ENCODE data around the gene KCNB1.

The KCNB1 gene

DNA sequence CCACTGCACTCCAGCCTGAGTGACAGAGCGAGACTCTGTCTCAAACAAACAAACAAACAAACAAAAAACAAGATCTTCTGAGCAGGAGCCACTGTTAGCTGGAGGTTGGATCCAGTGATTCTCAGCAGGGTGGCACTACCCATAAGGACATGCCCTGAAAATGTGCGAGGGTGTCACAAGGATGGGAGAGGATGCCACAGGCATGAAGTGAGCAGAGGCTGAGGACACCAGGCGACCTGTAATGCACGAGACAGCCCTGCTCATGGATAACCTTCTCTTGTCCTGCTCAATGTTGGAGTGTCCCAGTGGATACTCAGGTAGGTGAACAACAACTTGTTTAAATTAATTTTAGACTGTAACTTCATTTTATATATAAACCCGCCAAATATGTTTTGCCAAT is 76.8 kb downstream of the KCNB1 start:
- DNase-seq = no peak

DNA sequence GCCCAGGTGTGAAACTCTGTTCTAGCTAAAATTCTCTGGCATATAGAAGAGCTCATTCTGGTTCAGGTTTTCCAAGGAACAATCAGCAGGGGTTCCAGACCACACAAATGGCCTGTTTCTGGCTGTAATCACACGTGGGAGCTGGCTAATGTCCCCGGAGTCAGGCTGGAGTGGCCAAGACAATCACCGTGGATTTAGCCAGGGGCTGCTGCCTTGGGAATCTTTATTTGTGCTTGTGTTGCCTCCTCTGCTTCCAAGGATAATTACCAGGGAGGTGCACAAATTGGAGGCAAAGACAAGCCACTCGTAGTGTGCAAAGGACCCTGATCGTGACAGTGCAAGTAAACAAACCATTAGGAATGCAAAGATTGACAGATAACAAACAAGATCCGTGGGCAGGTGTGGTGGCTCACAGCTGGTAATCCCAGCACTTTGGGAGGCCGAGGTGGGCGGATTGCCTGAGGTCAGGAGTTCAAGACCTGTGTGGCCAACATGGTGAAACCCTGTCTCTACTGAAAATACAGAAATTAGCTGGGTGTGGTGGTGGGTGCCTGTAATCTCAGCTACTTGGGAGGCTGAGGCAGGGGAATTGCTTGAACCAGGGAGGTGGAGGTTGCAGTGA is 77.3 kb downstream of the KCNB1 start:
- no peak for DNase-seq

DNA sequence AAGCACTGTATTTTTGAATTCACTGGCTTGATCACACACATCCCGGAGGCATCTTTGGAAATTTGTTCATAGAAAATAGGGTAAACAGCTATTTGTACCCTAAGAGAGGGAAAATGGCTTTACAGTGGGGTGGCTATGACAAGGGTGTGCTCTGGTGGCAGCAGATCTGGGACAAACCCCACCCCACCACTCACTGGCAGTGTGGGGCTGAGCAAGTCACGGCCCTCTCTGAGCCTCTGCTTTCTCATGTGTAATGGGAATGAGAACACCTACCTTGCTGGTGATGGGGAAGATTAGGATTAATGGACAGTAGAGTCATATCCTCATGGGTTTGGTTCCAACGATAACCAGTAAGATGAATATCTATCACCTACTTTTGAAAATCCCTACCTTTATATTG is 78.0 kb downstream of the KCNB1 start:
- no peak for DNase-seq

DNA sequence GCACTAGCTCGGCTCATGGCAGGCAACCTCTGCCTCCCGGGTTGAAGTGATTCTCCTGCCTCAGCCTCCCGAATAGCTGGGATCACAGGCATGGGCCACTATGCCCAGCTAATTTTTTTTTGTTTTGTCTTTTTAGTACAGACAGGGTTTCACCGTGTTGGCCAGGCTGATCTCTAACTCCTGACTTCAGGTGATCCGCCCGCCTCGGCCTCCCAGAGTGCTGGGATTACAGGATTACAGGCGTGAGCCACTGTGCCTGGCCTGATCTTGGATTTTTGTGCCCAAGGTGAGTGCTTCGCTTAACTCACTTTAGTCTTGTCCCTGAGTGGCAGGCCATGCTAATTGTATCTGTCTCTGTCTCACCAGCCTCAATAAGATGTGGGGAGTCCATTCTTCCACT is 78.6 kb downstream of the KCNB1 start:
- DNase-seq = no peak

- DNase-seq = no peak
Measured at GRCh38 chr20:49403012-49403411, 79.5 kb downstream of the KCNB1 start.

DNA sequence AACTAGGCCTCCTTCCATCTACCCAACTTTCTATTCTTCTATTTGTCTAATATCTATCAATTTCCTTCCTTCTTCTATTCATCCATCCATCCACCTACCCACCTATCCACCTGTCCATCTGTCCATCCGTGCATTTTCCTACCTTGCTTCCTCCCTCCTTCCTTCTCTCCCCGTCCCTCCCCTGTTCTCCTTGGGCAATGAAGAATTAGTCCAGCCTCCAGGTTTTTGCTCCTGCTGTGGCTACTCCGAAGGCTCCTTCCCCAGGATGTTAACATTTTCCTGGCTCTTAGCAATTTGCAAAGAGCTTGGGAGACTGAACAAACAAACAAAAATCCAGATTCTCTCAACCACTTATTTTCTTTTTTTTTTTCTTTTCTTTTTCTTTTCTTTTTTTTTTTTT is 81.6 kb downstream of the KCNB1 start:
- no peak for DNase-seq

DNA sequence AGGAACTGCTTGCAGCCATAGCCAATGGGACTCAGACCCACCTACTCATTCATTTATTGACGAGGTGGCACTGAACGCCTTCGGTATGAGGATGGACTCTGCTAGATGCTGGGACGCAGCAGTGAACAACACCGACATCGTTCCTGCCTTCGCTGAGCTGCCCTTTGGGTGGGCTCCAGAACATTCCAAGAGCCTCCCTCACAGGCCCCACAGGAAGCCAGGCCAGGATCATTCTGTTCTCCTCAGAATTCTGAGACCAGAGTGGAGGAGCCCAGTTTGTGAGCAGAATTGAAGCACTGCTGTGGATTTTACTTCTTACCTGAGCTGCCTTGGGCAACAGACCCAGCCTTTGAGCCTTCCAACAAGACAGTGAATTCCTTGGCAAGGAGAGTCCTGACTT is 82.1 kb downstream of the KCNB1 start:
- DNase-seq = no peak

GRCh38 chr20:49399329-49399728 is 83.1 kb downstream of the KCNB1 start:
- no peak for DNase-seq

- no peak for DNase-seq
Measured at GRCh38 chr20:49398401-49399144, 83.9 kb downstream of the KCNB1 start.

DNA sequence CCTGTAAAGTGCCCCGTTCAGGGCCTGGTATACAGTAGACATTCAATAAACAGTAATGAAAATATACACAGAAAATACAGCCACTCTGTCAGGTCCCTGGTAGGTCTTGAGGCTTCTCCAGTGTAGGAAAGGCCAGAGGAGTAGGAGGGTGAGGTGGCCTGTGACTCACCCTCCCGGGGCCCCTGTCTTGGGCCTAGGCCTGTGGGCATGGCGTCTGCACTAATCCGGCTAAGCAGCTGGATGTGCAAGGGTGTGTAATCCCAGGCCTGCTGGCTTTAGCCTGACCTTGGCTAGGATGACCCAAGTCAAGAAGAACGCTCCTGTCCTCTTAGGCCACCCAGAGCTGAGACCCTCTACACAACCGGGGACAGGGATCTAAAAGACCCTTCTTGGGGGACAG is 84.9 kb downstream of the KCNB1 start:
- DNase-seq = no peak

GRCh38 chr20:49396230-49396629 is 86.2 kb downstream of the KCNB1 start:
- no peak for DNase-seq

DNA sequence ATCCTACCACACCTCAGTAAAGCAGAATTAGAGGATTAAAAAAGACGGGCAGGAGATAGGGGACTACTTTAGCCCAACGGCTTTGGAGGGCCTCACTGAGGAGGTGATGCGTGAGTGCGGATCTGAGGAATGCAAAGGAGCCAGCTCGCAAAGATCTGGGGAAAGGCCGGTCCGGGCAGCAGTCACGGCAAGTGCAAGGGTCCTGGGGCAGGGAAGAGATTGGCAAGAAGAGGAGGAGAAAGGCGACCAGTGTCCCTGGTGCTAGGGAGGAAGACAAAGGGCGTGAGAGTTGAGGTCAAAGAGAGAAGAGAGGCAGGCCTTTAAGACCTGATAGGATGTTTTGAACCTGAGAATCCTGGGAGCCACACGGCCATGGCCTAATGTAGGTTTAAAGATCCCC is 86.8 kb downstream of the KCNB1 start:
- DNase-seq = no peak

DNA sequence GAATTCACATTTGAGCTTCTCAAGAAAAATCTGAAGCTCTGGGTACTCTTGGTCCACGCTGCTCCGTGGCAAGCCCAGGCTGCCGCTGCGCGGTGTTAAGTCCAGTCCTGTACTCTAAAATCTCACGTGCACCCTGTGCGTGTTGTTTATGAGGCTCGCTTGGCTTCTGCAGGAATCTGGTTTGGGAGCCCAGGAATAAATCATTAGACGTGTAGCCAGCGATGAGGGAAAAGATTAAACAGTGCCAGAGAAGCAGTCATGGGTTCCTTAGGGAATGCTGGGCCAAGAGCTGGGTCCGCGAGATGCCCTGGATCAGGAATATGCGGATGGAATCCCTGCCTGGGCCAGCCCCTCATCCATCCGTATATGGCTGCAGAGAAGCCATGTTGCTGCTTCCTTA is 87.3 kb downstream of the KCNB1 start:
- no peak for DNase-seq

- no peak for DNase-seq
Measured at GRCh38 chr20:49394757-49395156, 87.7 kb downstream of the KCNB1 start.

- no peak for DNase-seq
Measured at GRCh38 chr20:49394264-49394663, 88.2 kb downstream of the KCNB1 start.

DNA sequence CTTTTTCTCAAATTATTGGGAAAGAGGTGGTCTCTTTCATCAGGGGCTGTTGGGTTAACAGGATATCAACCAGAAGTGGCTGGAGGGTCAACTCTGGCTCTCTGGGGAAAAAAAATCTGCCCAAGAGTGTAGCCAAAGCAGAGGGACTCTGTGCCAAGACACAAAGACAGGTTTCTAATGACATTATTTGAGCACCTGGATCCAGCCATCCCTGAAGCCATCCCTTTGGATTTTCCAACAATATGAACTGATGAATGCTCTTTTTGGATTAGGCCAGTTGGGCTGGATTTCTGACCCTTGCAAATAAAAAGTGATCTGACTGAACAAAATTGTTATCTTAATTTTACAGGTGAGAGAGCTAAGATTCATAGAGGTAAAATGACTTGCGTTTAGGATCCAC is 88.7 kb downstream of the KCNB1 start:
- no peak for DNase-seq

DNA sequence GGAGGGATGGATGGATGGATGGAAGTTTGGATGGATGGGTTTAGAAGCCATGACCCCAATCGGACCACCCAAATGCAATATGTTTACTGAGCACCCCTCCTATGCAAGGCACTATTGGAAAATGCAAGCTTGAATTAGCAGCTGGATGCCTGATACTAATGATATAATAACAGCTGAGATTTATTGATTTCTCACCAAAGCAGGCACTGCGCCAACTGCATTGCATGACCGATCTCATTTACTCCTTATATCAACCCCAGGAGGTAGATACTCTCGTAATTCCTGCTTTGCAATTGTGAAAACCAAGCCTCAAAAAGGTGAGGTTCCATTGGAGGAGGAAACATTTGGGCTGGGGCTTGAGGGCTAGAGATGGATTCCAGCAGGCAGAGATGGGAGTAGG is 89.7 kb downstream of the KCNB1 start:
- DNase-seq = no peak

DNA sequence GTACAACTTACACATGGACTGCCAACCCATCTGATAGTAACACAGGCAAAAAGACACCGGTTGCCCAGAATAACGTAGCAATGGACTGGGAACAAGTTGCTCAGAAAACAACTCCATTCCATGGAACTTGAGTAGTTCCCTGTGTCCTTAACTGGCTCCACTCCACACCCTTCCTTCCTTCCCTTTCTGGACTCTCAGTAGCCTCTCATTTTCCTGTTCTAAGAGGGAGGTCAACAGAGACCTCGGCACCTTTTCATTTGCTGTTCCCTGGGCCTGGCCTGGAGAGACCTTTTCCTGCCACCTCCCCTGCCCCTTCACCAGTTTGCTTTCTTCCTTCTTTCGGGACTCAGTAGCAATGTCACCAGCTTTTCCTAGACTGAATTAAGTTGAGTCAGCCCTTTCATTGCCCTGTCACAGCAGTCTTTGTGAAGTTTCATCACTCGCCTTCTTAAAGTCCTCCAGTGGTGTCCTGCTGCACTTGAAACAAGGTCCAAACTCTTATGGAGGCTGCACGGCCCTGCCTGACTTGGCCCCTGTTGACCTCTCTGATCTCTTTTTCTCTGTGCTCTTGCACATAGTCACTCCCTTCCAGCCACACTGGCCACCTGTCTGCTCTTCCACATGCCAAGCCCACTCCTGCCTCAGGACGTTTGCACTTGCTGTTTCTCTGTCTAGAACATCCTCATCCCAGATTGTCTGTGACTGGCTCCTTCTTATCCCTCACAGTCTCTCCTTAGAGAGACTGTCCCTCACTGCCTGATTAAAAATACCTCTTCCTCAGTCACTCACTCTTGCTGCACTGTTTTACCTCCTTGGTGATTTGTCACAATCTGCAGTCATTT is 90.8 kb downstream of the KCNB1 start:
- no peak for DNase-seq

DNA sequence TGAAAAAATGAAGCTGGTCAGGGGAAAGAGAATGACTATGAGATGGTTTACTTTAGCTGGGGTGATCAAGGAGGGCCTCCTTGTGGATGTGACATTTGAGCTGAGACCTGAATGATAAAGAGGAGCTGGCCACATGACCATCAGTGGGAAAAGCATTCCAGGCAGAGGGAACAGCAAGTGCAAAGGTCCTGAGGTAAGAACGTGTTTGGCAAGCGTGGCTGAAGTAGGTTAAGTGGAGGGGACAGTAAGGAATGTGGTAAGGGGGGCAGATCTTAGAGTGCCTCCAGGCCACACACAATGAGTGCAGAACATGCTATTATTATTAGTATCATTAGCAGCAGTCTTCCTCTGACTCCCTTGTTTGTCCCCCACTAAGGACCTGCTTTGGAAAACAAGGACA is 92.6 kb downstream of the KCNB1 start:
- no peak for DNase-seq

- DNase-seq = no peak
Measured at GRCh38 chr20:49388744-49389143, 93.7 kb downstream of the KCNB1 start.

DNA sequence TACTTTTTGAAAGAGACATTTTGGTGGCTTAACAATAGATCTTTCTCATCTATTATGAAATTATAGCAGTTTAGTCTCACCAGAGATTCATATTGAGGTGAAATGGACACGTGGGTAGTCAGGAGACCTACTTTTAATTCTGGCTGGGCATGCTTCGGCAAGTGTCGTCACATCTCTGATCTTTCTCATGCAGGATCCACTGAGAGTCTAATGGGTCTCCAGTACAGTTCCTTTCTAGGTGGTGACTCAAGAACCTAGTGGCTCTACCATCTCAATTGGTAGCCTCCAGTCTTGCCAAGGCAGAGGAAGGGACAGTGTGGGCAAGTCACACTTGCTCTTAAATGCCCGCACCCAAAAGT is 94.9 kb downstream of the KCNB1 start:
- no peak for DNase-seq

DNA sequence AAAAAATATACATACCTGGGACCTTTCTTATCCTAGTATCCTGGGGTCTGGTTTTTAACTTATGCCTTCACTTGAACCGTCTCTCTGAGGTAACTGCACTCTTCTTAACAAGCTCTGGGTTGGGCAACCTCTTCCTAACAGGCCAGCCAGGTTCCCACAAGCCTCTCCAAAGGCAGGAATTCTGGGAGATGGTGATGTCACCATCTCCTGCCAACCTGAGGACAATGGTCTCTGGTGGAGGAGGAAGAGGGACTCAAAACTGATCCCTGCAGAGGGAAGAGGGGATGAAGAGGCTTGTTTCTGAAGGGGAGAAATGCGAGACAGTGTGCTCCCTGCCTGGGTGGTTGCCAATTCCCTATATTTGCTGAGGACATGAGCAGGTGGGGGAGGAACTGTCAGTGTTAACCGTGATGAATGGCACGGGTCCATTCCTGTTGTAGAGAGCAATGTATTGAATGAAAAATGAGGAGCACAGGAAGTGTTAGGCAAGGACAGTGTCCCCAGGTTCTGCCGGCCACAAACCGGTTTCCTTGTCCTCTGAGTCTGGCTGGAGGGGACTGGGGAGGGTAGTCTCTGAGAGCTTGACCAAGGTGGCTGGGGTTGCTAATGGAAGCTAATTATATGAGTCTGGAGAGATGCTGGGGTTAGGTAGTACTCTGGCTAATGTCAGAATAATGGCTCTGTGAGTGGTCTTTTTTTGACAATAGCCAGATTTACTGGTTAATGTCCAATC is 95.5 kb downstream of the KCNB1 start:
- DNase-seq = no peak

DNA sequence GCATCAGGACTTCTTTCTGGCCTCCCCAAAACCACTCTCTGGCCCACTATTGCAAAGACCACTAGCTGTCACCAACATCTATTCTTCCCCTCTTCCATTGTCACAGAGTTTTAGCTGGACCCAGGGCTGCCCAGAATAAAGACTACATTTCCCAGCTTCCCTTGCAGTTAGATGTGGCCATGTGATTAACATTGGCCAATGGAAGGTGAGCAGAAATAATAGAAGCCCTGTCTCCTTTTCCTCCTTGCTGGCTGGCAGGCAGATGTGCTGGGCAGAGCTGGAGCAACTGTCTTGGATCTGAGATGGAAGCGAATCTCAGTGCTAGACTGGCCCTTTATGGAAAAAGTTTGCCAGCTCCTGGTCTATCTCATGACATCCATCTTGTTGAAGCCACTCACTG is 97.0 kb downstream of the KCNB1 start:
- DNase-seq = no peak
